Stimulated activated CD4-positive, alpha-beta T cell treated with anti-CD3 and anti-CD28 coated beads, Interleukin-4, amount 100 ng/mL, for 24 hours (primary cell): ENCODE results near the gene SRGN.

Experiments used
- DNase-seq: peaks from one replicate; pipeline ENCODE4 v3.0.0-alpha.2; 2020

SRGN gene

DNA sequence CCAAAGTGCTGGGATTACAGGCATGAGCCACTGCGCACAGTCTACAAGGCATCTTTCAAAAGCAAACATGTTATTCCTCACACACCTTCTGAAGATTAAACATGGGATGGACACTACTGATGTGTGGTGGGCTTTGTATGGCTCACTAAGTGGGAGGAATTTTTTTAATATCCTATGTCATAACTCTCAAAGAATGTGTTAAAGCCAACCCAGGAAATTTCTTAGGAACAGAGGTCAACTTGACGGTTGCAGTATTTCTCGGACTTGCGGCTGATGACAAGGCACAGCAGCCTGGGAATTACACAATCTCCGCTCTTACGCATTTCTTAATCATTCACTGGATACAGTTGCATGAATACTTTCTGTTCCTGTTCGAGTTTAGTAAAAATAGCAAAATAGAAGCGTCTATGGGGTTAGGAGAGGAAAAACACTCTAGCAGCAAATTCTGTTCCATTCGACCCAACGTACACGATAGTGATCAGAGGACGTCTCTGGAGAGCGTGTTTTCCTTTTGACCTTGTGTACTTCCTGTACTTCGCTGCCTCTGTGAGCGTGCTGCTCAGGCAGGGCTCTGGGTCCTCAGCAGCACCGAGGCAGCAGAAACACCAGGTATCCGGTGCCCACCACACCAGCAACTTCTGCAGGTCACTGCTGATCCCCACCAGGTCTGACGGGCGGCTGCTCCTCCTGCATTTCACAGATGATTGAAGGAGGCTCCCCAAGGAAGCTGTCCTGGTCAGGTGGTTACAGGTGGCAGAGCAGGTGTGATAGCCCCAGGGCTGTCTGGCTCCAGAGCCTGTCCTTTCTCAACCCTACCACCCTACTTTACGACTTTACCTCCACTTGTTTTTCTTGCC lies 26.4 kb upstream of the SRGN start:
- DNase-seq = peak; percentile 20

DNA sequence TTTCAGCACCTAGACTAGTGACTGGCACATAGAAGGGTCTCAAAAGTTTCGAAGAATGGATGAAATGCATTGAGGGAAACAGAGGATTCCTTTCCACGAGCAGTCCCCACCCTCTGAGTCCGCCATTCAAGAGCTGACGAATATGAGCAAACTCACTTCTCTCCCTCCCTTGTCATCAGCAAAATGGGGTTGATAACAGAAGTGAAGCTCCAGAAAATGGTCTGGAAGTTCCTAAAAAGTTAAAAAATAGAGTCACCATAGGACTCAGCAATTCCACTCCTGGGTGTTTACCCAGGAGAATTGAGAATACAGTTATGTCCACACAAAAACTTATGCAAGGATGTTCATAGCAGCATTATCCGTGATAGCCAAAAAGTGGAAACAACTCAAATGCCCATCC lies 25.0 kb upstream of the SRGN start:
- DNase-seq = no peak

DNA sequence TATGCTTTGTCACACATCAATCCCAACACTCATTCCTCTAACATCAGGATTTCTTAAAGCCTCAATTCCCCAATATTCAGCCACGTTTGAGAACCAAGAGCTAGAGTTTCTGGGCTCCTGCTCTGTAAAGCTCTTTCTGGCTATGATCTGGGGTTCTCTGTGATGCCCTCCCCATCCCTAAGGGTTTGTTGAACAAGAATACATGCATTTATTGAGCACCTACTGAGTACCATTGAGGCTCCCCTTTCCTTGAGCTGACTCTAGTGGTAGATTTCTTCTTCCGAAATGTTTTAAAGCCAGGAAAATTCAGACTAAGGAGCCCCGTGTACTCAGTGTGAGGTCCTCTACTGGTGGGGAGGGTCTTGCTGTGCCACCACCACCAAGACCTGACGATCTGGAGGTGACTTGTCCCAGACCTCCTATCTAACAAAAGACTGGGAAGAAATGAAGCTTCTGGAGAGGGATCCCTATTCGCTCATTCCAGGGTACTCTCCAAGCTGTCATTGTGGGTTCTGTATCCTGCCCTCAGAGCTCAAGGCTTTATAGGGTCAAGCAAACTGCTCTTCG lies 23.1 kb upstream of the SRGN start:
- no peak for DNase-seq

DNA sequence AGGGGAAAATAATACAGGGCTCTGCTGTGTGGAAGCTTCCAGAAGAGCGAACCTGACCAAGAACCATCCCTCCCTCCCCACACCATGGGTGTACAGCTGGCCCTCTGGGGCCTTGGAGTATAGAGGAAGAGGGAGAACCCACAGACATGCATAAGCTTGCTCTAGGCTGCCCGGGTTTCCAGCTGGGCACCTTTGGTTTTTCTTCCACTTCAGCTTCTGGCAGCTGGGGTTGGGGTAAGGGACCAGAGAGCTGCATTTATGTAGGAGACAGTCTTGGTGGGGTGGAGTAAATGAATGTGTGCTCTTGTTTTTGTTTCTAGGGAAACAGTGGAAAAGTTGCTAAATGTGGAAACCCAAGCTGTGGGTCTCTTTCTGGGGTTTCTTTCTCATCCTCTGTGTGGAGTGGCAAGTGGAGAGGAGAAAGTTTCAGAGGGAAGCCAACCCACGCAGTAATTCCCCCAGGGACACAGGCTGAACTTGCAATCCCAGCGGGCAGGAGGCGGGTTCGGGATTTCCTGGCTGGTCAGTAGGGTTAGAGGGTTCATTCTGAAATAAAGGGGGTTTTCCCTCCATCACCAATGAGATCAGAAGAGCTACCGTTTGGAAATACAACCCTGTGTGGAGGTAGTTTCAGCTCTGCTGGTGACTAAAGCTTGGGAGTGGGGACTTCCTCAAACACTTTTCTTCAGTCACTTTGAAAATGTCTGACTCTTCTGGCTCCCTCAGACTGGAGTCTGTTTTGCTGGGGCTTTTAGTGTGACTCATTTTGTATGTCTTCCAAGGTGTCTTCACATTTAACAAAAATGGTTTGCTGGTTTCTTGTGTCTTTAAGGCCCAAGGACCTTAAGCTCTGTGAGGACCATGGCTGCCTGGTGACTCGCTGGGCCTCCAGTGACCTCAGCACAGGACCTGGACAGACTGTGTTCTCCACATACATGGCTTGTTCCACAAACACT lies 22.2 kb upstream of the SRGN start:
- peak; percentile 63 for DNase-seq

DNA sequence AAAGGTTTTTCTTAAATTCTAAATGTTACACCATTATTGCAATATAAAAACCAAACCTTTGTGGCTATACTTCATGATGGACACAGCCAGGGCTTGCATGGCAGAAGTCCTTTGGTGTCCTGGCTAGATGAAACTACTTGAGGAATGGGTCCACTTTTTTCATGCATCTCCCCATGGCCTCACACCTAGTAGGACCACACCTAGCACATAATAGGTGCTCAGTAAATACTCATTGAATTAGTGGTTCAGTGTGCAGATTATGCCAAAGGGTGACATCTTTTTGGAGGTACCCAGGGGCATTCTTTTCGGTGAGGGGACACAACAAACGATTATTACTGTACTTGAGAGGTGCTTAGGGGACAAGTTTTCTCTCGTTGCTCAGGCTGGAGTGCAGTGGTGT lies 20.7 kb upstream of the SRGN start:
- DNase-seq = no peak

DNA sequence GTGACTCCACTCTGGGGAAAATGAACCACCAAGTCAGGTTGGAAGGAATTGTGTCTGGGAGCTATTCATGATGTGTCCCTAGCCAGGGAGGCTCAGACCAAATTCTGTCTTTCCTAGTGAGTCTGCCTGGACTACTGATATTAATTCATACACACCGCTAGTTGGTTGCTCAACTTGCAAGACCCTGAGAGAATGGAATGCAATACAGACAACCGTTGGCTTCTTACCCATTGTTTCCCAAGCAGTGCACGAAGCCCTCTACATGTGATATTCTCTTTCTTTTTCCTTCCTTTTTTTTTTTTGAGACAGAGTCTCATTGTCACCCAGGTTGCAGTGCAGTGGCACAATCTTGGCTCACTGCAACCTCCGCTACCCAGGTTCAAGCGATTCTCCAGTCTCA lies 19.4 kb upstream of the SRGN start:
- DNase-seq = no peak

DNA sequence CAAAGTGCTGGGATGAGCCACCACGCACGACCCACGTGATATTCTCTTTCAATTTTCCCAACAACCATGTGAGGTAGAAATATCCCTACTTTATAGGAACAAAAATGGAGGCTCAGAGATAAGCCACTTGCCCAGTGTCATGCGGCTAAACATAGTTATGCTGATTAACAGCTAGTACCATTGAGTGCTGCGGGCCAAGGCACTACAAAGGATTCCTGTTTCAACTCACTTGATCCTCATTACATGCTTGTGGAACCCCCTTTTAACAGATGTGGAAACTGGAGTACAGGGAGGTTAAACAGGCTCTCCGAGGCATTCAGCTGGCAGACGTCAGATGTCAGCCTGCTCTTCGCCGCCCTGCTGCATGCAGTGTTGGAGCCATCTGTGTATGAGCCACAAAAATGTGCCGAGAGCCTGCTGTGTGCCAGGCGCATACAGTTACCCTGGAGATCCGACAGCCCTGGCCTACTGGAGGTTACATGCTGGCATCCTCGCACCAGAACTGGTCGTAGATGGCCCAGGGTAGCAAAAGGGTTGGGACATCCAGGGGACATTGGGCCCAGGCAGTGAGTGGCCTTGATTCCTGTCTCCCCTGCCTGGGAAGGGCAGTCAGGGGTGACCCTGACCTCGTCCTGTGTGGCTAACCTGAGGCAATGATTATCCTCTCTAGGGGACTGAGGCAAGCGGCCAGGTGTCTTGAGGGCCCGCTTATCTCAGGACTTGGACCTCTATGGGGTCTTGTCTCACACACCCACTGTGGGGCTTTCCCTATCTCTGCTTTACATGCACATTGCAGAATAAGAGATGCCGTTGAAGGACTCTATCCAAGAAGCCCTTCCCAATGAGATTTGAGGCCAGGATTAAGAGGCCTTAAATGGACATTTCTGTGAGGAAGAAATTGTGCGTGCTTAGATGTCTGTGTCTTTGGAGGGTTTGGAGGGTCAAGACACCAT lies 18.5 kb upstream of the SRGN start:
- DNase-seq = no peak

DNA sequence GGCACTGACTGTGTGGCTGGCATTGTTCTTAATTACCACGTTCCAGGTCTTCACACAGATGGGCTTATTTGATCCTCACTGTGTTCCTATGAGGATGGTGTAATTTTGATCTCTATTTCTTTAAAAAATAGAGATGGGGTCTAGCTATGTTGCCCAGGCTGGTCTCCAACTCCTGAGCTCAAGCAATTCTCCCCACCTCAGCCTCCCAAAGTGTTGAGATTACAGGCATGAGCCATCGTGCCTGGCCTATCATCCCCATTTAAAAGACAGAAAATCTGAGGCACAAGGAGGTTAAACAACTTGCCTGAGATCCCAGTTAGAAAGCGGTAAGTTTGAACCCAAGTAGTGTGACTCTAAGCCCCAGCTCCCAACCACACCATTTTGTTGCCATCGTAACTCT lies 17.0 kb upstream of the SRGN start:
- no peak for DNase-seq

DNA sequence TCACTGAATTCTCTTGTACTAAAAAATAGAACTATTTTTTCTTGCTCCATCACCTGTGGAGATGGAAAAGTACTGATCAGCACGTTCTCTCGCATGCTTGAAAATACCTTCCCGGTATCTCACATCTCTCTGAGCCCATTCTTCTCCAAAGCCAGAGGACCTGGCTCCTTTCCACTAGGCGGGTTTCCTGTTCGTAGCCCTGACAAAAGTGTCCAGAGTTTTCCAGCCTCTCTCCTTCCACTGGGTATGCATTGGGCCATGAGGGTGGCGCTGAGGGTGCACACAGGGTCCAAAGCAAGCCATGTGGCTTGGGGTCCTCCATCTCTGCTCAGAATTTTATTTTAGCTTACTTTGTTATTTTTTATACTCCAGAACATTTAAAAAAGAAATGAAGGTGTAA lies 16.3 kb upstream of the SRGN start:
- no peak for DNase-seq

DNA sequence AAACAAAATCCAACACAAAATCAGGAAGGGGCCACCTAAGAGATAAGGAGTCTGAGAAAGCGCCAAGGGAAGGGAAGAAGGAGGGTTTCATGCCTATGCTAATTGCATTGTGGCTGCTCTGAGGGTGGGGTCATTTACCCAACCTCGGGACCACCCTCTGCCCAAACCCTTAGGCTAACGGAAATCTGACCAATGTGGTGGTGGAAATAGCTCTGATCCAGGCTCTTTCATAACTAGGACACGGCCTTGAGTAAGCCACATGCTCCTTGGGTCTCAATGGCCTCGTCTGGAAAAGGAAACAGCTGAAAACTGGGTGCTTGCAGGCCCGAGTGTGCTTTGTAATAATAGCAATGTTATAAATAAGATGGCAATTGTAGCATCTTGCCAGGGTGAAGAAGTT lies 14.9 kb upstream of the SRGN start:
- DNase-seq = no peak

DNA sequence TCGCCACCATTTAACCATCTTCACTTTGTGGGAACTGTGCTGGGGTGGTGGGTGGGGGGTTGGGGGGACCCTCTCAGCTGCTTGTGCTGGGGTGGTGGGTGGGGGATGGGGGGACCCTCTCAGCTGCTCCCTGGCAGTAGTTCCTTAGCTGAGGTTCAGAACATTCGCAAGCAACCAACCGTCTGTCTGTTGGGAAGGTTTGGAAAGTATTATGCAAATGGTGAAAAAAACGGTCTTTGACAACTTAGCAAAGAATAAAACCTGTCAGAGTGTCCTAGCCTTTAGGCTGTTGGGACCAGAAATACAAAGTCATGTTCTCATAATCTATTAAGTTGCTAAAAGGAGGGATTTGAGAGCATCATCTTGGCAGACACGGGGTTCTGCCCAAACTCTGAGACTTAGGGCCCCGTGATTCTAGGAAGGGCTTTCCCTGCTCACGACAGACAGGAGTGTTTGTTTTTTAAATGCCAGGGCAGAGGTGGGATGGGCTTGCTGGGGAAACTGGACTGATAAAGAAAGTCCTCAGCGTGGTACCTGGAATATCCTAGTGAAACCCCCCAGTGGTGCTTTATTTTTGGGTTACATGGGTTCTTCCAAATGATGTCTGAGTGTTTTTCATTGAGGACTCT lies 14.1 kb upstream of the SRGN start:
- DNase-seq = no peak

DNA sequence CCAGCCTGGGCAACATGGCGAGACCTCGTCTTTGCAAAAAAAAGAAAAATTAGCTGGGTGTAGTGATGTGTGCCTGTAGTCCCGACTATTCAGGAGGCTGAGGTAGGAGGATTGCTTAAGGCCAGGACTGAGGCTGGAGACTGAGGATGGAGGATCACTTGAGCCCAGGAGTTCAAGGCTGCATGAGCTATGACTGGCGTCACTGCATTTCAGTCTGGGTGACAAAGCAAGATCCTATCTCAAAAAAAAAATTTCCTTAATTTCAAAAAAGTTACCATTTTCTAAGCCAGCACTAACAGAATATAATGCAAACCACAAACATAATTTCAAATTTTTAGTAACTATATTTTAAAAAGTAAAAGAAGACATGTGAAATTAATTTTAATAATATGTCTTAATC lies 13.4 kb upstream of the SRGN start:
- no peak for DNase-seq

DNA sequence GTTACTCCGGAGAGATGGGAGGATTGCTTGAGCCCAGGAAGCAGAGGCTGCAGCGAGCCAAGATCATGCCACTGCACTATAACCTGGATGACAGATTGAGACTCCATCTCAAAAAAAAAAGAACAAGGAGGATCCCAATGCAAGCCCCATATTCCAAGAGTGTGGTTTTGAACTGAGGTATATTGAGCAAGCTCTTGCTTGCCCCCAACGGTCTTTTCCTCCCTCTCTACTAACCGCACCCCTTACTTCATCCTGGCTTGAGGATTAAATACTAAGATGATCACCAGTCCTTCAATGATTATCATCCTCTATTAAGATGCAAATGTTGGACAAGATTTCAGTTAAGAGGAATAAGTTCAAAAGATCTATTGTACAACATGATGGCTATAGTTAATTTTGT lies 12.5 kb upstream of the SRGN start:
- no peak for DNase-seq

DNA sequence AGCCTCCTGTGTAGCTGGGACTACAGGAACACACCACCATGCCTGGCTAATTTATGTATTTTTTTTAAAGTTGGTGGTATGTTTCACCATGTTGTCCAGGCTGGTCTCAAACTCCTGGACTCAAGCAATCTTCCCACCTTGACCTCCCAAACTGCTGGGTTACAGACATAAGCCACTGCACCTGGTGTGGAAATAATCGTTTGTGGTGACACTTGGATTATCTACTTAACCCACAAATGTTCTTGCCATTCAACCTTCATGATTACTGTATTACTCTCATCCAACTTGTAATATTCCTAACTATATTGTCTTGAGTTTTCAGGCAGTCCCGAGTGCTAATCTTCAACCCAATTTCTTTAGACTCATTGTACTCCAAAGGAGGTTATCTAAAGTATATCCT lies 9.6 kb upstream of the SRGN start:
- no peak for DNase-seq

DNA sequence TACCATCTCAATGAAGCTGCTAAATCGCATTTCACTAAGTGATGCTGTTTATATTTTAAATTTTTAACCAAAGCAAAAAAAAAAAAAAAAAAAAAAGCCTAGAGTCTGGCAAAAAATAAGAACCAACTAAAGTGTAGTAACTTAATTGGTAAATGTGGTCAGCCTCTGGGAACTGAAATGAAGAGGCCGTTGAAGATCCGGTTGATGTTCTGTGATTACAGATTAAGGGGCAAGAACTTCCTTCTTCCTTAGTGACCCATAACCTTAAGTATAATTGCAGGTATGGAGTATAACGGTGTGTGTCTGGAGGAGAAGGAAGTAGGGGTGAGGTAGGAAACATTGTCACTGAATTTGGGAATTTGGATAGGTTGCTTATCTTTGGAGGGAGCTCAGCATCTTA lies 7.7 kb upstream of the SRGN start:
- DNase-seq = no peak

DNA sequence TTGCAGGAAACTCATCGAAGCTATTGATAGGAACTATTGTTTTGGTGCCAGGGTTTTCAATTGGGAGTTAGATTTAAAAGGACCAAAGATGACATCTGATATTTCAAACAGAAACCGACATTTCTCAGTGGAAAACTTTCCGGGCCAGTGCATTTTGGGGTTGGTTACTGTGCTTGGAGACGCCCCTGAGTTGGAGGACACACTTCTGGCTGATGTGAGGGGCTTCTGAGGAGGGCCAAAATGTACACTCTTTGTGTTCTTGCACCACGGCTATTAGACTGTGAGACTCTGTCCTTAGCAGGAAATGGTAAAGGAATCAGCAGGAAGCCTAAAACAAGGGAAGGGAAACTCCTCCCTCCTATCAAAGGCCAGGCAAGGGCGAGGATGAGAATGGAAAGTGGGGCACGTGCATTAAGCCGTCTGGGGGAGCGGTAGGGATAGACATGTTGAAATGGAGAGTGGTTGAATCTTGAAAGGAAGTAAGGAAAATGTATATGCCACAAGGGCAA lies 1.8 kb upstream of the SRGN start:
- peak; percentile 19 for DNase-seq

DNA sequence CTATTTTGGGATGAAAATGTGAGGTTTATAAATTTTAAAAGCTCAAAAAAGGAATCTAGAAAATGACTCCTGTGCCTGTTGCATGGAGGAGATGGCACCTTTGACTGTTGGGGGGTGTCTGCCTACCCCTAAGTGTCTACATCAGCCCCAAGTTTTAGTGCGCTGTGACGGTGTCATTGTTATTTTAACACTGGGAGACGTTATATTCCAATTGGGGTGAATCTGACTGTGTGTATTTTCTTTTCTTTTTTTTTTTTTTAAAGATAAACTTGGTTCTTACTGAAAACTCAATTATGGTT lies 517 bp downstream of the SRGN start:
- DNase-seq = peak; percentile 35

DNA sequence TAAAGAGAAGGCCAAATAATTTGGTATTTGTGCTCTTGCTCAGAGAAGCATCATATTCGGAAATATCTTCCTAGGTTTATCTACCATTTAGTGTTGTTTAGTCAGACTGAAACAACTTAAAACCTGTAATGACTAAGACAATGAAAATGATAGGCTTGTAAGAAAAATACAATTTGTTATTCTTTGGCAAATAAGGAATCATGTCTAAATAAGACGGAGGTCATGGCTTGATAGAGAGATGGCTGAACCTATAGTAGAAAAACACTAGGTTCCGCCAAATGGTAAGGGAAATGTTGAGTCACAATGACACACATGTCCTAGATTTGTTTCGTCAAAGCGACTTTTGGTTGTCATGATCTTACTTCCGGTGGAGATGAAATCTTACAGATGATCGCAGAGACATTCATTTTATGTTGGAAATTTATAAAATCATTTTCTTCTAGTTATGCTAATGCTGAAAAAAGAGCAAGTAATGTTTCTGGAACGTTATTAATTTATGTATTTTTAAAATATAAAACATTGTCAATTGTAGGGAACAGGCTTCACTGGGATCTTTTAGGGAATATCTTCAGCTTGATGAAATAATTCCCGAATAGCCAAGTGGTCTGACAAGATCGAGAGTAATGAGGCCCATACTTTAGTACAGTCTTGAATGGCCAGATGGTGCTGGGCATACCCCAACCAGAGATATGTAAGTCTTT lies 1.0 kb downstream of the SRGN start:
- DNase-seq = peak; percentile 61

DNA sequence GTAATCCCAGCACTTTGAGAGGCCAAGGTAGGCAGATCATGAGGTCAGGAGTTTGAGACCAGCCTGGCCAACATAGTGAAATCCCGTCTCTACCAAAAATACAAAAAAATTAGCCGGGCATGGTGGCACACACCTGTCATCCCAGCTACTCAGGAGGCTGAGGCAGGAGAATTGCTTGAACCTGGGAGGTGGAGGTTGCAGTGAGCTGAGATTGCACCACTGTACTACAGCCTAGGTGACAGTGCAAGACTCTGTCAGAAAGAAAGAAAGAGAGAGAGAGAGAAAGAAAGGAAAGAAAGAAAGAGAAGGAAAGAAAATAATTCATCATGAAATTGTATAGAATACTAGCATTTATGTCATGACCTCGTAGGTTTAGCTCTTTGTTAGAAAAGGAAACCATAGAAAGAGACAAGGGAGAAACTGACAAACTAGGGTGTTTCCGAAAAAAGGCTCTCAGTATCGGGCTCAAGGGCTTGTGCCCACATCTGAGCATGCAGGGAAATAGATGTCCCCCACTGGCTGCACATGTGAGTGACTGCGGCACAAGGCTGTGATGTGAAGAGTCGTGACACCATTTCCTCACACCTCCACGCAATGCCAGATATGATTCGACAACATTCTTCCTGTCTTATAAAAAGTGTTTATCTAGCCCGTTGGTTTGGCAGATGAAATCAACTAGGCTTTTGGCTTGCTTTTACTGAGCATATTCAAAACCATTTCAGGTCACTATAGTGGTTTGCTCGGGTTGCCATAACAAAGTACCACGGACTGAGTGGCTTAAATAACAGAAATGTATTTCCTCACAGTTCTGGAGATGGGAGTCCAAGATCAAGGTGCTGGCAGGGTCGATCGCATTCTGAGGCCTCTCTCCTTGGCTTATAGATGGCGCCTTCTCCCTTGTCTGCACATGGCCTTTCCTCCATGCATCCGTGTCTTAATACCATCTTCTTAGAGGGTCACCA lies 2.0 kb downstream of the SRGN start:
- DNase-seq = peak; percentile 85

DNA sequence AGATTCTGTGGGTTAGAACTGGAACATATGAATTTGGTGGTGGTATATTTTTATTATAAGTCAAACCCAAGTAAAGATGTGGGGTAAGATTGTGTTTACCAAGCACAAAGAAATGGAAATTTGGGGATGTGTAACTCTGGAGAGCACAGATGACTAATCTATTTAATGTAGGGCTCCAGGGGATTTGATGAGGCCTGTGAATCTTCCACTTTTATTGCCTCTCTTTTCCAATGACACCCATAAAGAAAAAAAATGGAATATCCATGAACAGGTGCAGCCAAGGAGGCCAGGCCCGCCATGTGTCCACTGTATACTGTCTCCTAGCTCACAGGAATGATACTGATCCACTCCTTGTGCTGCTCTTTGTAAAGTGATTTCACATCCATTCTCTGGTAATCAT lies 2.8 kb downstream of the SRGN start:
- DNase-seq = no peak
